GM19025 (cell line): ENCODE measurements around the gene SLC6A12.

ENCODE experiments used
- ATAC-seq: cut with Tn5 transposase; IDR thresholded peaks from one replicate; pipeline ENCODE4 v1.9.1; 2021; ENCODE audit warnings: mild to moderate bottlenecking, low read depth, moderate library complexity; ENCODE audit not compliant: unreplicated experiment

The SLC6A12 gene

GRCh38 chr12:181921-182320 lies 32.0 kb downstream of the SLC6A12 start:
- ATAC-seq = no peak

GRCh38 chr12:180445-180844 lies 33.5 kb downstream of the SLC6A12 start:
- no peak for ATAC-seq

- ATAC-seq = no peak
Measured at GRCh38 chr12:179885-180284, 34.1 kb downstream of the SLC6A12 start.

- ATAC-seq = no peak
Measured at GRCh38 chr12:179131-179884, 34.6 kb downstream of the SLC6A12 start.

GRCh38 chr12:178829-179109 lies 35.2 kb downstream of the SLC6A12 start:
- no peak for ATAC-seq

GRCh38 chr12:177980-178828 lies 35.8 kb downstream of the SLC6A12 start:
- no peak for ATAC-seq

GRCh38 chr12:177336-177979 lies 36.5 kb downstream of the SLC6A12 start:
- ATAC-seq = no peak

GRCh38 chr12:176321-177181 lies 37.4 kb downstream of the SLC6A12 start:
- no peak for ATAC-seq

GRCh38 chr12:175759-176158 lies 38.2 kb downstream of the SLC6A12 start:
- no peak for ATAC-seq

GRCh38 chr12:175250-175649 lies 38.7 kb downstream of the SLC6A12 start:
- ATAC-seq = no peak

- no peak for ATAC-seq
Measured at GRCh38 chr12:174596-174995, 39.4 kb downstream of the SLC6A12 start.

GRCh38 chr12:174124-174523 lies 39.8 kb downstream of the SLC6A12 start:
- ATAC-seq = no peak

- no peak for ATAC-seq
Measured at GRCh38 chr12:172732-173161, 41.2 kb downstream of the SLC6A12 start.

- ATAC-seq = no peak
Measured at GRCh38 chr12:171743-172676, 41.9 kb downstream of the SLC6A12 start.

- no peak for ATAC-seq
Measured at GRCh38 chr12:171276-171675, 42.7 kb downstream of the SLC6A12 start.

GRCh38 chr12:170371-171225 lies 43.4 kb downstream of the SLC6A12 start:
- no peak for ATAC-seq

GRCh38 chr12:169528-170370 lies 44.2 kb downstream of the SLC6A12 start:
- no peak for ATAC-seq
